ENCODE measurements around the gene KRTAP19-7.

DNA sequence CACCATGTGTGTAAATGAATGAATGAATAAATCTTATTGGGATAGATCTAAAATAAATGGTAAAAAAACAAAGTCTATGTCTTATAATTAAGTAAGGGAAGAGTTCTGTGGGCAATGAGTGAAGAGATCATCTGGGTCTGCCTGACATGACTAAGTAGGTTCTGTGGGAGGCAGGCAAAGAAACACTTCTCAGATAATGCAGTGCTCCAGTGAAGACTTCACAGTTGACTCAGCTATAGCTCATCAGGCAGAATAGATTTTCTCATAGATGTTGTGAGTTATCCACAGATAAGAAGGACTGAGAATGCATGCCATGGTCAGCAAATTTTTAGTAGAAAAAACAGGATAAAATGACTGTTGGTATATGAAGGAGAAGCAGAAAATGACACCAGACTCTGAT, 16.7 kb upstream of the KRTAP19-7 start:
- TF ChIP-seq, protein P1, sequence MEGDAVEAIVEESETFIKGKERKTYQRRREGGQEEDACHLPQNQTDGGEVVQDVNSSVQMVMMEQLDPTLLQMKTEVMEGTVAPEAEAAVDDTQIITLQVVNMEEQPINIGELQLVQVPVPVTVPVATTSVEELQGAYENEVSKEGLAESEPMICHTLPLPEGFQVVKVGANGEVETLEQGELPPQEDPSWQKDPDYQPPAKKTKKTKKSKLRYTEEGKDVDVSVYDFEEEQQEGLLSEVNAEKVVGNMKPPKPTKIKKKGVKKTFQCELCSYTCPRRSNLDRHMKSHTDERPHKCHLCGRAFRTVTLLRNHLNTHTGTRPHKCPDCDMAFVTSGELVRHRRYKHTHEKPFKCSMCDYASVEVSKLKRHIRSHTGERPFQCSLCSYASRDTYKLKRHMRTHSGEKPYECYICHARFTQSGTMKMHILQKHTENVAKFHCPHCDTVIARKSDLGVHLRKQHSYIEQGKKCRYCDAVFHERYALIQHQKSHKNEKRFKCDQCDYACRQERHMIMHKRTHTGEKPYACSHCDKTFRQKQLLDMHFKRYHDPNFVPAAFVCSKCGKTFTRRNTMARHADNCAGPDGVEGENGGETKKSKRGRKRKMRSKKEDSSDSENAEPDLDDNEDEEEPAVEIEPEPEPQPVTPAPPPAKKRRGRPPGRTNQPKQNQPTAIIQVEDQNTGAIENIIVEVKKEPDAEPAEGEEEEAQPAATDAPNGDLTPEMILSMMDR (IDR thresholded peaks at IDR 0.05; ENCODE audit: low read depth, low read length): no peak
- no peak for TF ChIP-seq POLR2A (IDR thresholded peaks at IDR 0.05; ENCODE audit: extremely low read depth, insufficient read length)

Data from NB4 (cell line).